Right renal pelvis (tissue), 4 donors: ENCODE results near the gene PAXIP1. TPM values are rescaled to one million over a fixed set of nuclear protein-coding genes. Genes with fewer than 3 reads are reported as not detected.

Experiments used
- DNase-seq, 4 donors: peaks; one replicate each; pipeline ENCODE4 v3.0.0-alpha.2; 2013; ENCODE audit warnings: low read depth in 4 of 4, low spot score in 3 of 4, missing footprints in 1 of 4
- polyA plus RNA-seq, 4 donors: library from polyadenylated mRNA; unstranded; fragments of 120-200 nt; gene quantifications; one replicate each; pipeline ENCODE4 v1.2.1, GENCODE V29; 2013; ENCODE audit not compliant: insufficient read length in 4 of 4

The PAXIP1 gene
- polyA plus RNA-seq, 4 donors, result 19.6 to 23.9 (median 22.8) TPM

- DNase-seq, result no peak
These were observed 106.8 kb downstream of the PAXIP1 start for GRCh38 chr7:154896076-154896475.

Other genes starting within 250 kb of the PAXIP1 start
- under 1 TPM in 1 of 4 donors, not detected in 3; 0.06 TPM for gene HTR5A, start 67.2 kb upstream of the PAXIP1 start, polyA plus RNA-seq